ENCODE results near the gene WNT7A. TPM values are rescaled to one million over a fixed set of nuclear protein-coding genes. Genes with fewer than 3 reads are reported as not detected.

Gene WNT7A
- total RNA-seq, 1 experiment from 2014 or later, result not detected

- no peak for DNase-seq (ENCODE audit: low read depth)
These were observed 50.6 kb downstream of the WNT7A start for GRCh38 chr3:13829311-13829710.

DNA sequence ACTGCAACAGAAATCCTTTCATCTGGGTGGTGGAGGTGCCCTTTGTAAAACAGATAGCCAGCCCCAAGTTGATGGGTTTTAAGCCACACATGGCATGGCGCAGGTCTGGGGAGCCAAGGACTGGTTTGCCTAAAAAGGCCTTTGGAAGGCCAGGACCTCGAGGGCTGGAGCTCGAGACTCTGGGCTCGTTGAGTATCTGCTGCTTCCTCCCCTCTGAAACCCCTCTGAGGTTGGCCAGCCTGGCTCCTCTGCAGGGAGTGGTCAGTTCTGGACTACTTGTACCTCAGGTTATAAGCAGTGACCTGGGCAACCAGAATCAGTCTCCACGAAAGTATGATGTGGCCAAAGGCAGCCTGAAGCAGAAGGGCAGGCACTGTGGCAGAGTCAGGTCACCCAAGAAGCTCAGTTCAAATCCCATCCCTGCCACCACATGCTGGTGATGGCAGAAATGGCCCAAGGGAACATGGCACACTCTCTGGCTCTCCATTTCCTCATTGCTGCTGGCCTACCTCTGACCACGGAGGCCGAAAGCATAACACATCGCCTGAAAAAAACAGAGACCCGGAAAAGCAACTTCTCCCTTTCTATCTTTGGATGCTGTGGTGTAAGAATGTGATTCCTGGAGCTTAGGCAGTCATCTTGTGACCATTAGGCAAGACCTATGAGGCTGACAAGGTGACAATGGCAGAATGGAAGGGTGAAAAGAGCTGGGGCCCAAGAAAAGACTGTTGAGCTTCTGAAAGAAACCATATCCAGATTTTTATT is 51.2 kb downstream of the WNT7A start:
- no peak for DNase-seq (ENCODE audit: low read depth)

GRCh38 chr3:13827699-13828098 is 52.2 kb downstream of the WNT7A start:
- no peak for DNase-seq (ENCODE audit: low read depth)

- no peak for DNase-seq (ENCODE audit: low read depth)
These were observed 52.6 kb downstream of the WNT7A start for GRCh38 chr3:13827256-13827655.

DNA sequence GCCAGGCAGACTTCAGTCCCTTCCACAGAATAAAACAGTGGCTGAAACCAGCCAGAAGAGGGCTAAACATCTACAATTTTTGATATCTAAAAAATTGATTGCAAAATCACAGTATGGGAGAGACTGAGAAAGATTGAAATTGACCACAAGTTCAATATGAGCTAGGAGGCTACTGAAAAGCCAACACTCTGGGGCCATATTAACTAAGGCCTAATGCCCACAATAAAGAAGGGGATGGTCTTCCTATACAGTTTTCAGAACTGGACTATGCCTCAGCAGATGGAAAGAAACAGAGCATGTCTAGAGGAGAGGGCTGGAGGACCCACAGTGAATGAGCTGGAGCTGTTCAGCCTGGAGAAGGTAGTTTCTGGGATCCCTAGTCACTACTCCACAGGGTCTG is 53.2 kb downstream of the WNT7A start:
- DNase-seq (ENCODE audit: low read depth), result no peak

- DNase-seq (ENCODE audit: low read depth), result no peak
These were observed 54.0 kb downstream of the WNT7A start for GRCh38 chr3:13825821-13826220.

GRCh38 chr3:13825311-13825579 is 54.6 kb downstream of the WNT7A start:
- no peak for DNase-seq (ENCODE audit: low read depth)

DNA sequence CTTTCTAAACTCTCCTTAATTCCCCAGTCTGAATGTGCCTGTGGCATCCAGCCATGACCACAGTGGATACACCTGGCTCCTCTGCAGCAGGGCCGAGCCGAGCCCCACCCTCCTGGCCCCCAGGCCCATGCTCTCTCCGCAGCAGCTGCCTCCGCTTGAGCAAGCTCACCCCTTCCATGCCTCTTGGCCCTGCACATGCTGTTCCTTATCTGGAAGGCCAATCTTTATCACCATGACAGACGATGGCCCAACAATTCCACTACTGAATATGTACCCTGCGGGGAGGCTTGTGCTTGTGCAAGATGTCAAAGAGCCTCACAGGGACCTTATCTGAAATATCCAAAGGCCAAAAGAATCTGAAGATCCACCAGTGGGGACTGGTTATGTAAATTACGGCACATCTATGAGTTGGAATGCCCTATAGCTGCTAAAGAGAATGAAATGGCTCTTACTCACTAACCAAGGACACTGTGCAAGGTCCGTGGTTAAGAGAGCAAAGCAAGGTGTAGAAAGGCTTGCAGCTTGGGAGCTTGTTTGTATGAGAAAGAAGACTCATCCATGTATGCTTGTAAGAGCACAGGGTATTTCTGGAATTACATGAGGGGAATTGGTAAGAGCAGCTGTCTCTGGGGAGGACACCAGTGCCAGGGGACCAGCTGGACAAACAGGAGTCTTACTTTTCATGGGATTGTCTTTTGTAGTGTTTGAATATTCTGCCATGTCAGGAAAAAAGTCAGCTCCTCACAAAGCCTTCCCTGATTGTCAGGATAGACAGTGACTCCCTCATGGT is 55.2 kb downstream of the WNT7A start:
- no peak for DNase-seq (ENCODE audit: low read depth)

- no peak for DNase-seq (ENCODE audit: low read depth)
These were observed 56.2 kb downstream of the WNT7A start for GRCh38 chr3:13823692-13824091.

DNA sequence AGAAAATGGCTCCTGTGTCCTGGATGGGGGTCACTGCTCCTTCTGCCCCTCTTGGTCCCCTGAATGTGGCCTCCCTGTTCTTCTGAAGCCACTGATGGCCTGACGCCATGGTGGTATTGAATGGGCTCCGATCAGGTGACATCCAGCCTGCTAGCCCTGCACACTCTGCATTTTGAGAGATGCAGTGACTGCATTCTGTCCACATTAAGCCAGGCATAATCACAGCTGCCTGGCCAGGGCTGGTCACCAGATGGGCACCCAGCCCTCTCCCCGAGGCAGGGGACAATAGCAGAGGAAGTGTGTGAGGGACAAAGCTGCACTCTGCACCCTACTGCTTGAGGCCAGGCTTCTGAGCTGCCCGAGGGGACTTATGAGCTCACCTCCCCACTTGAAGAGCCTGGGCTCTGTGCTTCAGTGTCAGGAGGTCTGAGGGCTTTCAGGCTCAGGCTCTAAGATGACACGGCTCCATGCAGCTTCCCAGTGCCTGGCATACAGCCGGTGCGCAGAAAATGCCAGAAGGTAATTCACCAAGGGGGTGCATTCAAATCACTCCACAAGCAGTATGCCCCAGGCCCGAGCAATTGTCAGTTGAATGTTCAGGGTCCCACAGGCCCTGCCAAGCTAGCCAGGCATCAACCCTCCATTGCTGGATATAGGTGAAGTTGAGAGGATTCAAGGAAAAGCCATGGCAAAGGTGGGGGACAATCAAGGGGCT is 56.8 kb downstream of the WNT7A start:
- DNase-seq (ENCODE audit: low read depth), result no peak

- no peak for DNase-seq (ENCODE audit: low read depth)
These were observed 57.8 kb downstream of the WNT7A start for GRCh38 chr3:13822042-13822441.

GRCh38 chr3:13821126-13821525 is 58.7 kb downstream of the WNT7A start:
- DNase-seq (ENCODE audit: low read depth), result no peak

DNA sequence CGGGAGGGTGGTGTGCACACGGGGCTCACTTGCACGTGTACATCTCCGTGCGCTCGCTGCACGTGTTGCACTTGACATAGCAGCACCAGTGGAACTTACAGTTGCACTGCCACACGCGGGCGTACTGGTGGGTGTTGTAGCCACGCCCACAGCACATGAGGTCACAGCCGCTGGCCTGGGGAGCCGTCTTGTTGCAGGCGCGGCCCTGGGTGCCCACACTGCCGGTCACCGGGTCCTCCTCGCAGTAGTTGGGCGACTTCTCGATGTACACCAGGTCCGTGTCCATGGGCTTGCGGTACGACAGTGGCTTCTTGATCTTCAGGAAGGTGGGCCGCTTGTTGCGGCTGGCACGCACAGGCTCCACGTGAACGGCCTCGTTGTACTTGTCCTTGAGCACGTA is 61.0 kb downstream of the WNT7A start:
- no peak for DNase-seq (ENCODE audit: low read depth)

GRCh38 chr3:13815088-13815683 is 64.7 kb downstream of the WNT7A start:
- DNase-seq (ENCODE audit: low read depth), result no peak

DNA sequence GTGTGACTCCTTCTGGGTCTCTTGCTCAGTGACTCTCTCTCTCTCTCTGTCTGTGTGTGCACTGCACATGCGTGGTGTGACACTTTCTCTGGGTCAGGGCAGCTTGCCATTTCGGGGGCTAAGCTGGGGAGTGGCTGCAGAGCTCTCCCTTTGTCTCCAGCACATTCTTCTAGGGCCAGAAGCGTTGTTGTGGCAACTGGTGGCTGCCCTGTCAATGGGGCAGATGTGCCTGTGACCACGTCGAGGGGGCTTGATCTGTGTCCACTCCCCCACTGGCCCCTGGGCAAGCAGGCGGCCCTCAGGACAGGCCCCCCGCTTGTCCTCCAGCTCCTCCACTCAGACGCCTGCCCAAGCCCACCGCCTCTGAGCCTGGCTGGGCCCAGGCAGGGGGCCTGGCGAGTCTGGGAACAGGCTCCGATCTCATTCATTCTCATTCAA is 67.8 kb downstream of the WNT7A start:
- no peak for DNase-seq (ENCODE audit: low read depth)

DNA sequence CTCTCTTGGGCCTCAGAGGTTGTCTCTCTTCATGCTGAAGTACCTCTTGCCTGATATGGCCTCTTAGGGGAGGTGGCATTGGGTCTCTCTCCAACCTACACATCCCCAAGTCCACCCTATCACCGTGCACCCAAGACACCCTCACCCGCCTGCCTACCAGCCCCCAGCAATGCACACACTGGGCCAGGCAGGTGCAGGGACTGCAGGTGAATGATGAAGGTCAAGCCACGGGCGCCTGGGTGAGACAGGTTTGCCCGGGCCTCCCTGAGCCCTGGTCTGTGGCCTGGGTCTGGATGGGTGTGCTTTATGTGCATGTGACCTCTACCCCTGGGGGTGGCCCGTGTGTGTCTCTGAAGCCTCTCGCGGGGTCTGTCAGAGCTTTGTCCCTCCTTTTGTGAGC is 68.3 kb downstream of the WNT7A start:
- DNase-seq (ENCODE audit: low read depth), result no peak

DNA sequence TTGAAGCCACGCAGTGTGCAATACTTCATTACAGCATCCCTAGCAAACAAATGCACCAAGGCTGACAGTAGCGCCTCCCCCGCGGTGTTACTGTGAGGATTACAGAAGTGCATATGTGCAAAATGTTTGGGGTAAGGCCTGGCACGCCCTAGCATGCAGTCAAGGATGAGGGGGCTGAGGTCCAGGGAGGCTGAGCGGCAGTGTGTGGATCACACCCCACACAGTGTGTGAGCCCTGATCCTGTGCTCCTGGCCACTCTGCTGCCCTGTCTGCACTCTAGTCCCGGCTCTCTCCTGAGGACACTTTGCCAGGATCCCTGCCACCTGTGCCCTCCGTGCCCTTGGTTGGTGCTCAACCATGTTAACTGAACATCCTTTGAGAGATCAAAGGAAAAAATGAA is 71.3 kb downstream of the WNT7A start:
- no peak for DNase-seq (ENCODE audit: low read depth)

DNA sequence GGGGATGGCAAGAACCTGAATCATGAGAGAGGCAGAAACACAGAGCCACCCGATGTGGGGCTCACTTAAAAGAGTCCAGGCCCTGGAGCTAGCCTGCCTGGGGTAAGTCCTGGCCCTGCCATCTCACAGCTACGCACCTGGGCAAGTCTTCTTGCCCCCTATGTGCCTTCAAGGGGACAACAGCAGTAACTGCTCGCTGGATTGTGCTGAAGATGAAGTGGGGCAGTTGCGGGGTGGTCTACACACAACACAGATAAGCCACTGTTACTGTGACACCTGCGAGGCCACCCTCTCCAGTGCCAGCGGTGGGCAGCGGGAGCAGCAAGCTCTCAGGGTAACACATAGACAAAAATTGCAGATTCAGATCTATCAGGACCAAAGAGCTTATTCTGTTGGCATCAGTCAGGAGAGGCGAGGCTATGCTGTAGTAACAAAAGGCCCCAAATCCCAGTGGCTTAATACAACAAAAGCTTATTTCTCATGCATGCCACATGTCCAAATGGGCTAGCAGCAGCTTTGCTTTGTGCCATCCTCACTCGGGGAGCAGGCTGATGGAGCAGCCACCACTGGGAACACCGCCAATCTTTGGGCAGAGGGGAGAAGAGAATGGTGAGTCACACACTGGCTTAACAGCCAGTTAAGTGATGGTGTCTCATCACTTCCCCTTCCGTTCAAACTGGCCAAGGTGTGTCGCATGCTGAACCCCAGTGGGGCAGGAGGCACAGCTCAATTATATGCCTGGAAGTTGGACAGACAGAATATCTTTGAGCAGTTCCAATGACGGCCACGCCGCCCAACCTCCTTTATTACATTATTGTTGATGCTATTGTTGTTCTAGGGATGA is 78.3 kb downstream of the WNT7A start:
- no peak for DNase-seq (ENCODE audit: low read depth)

GRCh38 chr3:13800064-13800463 is 79.8 kb downstream of the WNT7A start:
- DNase-seq (ENCODE audit: low read depth), result no peak

DNA sequence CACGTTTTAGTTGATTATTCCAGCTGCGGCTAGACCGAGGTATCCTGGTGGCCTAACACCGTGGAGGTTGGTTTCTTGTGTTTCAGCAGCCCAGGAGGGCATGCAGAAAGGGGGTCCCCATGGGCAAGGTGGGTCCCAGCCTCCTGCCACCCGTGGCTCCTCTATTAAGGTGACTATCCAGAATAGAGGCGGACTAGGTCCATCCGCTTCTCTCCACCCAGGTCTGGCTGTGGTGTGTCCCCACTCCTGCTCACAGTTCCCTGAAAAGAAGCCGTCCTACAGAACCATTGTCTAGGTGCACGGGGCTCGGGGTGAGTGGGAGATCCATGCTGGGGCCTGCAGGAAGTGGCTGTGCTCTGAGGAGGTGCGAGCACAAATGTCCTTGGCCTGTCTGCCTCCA is 81.5 kb downstream of the WNT7A start:
- DNase-seq (ENCODE audit: low read depth), result no peak

GRCh38 chr3:13796701-13797460 is 83.0 kb downstream of the WNT7A start:
- DNase-seq (ENCODE audit: low read depth), result no peak

Data from LHCN-M2 (cell line).